HepG2 (cell line): ENCODE measurements around the gene SLC2A2. TPM values are rescaled to one million over a fixed set of nuclear protein-coding genes. Genes with fewer than 3 reads are reported as not detected.

Experiments used
- ATF1 ChIP-seq: IDR thresholded peaks from 2 replicates; pipeline ENCODE4 v1.6.1; 2016; ENCODE audit warnings: mild to moderate bottlenecking, control low read depth
- ETV6 ChIP-seq: sonication (generic); formaldehyde crosslinking; conservative IDR thresholded peaks from 2 replicates; pipeline ENCODE4 v1.4.0; 2020; ENCODE audit warnings: missing genetic modification reagents
- GABPB1 ChIP-seq: IDR thresholded peaks from 2 replicates; pipeline ENCODE4 v1.6.1; 2016; ENCODE audit warnings: mild to moderate bottlenecking, missing genetic modification reagents, moderate library complexity, missing compliant biosample characterization
- HOXA3 ChIP-seq: sonication (generic); formaldehyde crosslinking; IDR thresholded peaks from 2 replicates; pipeline ENCODE4 v1.5.0; 2020; ENCODE audit warnings: missing genetic modification reagents
- MATR3 ChIP-seq: sonication (generic); formaldehyde crosslinking; IDR thresholded peaks from 2 replicates; pipeline ENCODE4 v1.4.0; 2020; ENCODE audit warnings: missing genetic modification reagents
- MED8 ChIP-seq: sonication (generic); formaldehyde crosslinking; IDR thresholded peaks from 2 replicates; pipeline ENCODE4 v1.8.1; 2023; ENCODE audit warnings: mild to moderate bottlenecking, missing genetic modification reagents; ENCODE audit not compliant: insufficient replicate concordance
- MTA3 ChIP-seq: sonication (generic); formaldehyde crosslinking; IDR thresholded peaks from 2 replicates; pipeline ENCODE4 v1.4.0; 2020; ENCODE audit warnings: missing genetic modification reagents
- PITX1 ChIP-seq: sonication (generic); formaldehyde crosslinking; IDR thresholded peaks from 2 replicates; pipeline ENCODE4 v1.5.1; 2020; ENCODE audit warnings: mild to moderate bottlenecking, missing genetic modification reagents
- POGZ ChIP-seq: sonication (generic); formaldehyde crosslinking; IDR thresholded peaks from 2 replicates; pipeline ENCODE4 v1.4.0; 2020; ENCODE audit warnings: mild to moderate bottlenecking, missing genetic modification reagents
- REPIN1 ChIP-seq: sonication (generic); formaldehyde crosslinking; IDR thresholded peaks from 2 replicates; pipeline ENCODE4 v1.8.0; 2022; ENCODE audit warnings: missing genetic modification reagents, low read depth, mild to moderate bottlenecking, borderline replicate concordance
- RFXAP ChIP-seq: sonication (generic); formaldehyde crosslinking; IDR thresholded peaks from 2 replicates; pipeline ENCODE4 v1.4.0; 2020; ENCODE audit warnings: missing genetic modification reagents, borderline replicate concordance
- TOE1 ChIP-seq: sonication (generic); formaldehyde crosslinking; IDR thresholded peaks from 2 replicates; pipeline ENCODE4 v1.4.0; 2020; ENCODE audit warnings: mild to moderate bottlenecking, missing genetic modification reagents
- TRIM22 ChIP-seq: fragments of 450-650 bp; IDR thresholded peaks from 2 replicates; pipeline ENCODE4 v1.6.1; 2017
- ZBTB33 ChIP-seq: sonication (generic); formaldehyde crosslinking; IDR thresholded peaks from 2 replicates; pipeline ENCODE4 v1.4.0; 2020; ENCODE audit warnings: missing genetic modification reagents
- ZMAT3 ChIP-seq: sonication (generic); formaldehyde crosslinking; conservative IDR thresholded peaks from 2 replicates; pipeline ENCODE4 v1.7.0; 2021; ENCODE audit warnings: missing genetic modification reagents
- ZNF160 ChIP-seq: sonication (generic); formaldehyde crosslinking; IDR thresholded peaks from 2 replicates; pipeline ENCODE4 v1.8.0; 2022; ENCODE audit warnings: mild to moderate bottlenecking, inconsistent platforms, missing genetic modification reagents
- ZNF263 ChIP-seq: sonication (generic); formaldehyde crosslinking; IDR thresholded peaks from 2 replicates; pipeline ENCODE4 v1.4.0; 2020; ENCODE audit warnings: missing genetic modification reagents
- ZNF703 ChIP-seq: sonication (generic); formaldehyde crosslinking; IDR thresholded peaks from 2 replicates; pipeline ENCODE4 v1.5.1; 2020; ENCODE audit warnings: missing genetic modification reagents, mild to moderate bottlenecking, moderate library complexity, borderline replicate concordance
- ZNF737 ChIP-seq: sonication (generic); formaldehyde crosslinking; IDR thresholded peaks from 2 replicates; pipeline ENCODE4 v1.5.0; 2020; ENCODE audit warnings: missing genetic modification reagents, mild to moderate bottlenecking, borderline replicate concordance
- polyA plus RNA-seq, 8 experiments: library from polyadenylated mRNA; depleted of rRNA in 3 of 8; stranded (reverse) in 7 of 8; unstranded in 1 of 8; fragments of >200 nt; fragmentation: Illumina TruSeq in 4 of 8; extraction: Trizol in 4 of 8; gene quantifications; 2 replicates each; pipeline versions ENCODE4 v1.2.1 to v1.2.3, GENCODE V29; 2011 to 2016; ENCODE audit warnings: low read depth in 4 of 8, missing spikeins in 1 of 8, mixed read lengths in 1 of 8; ENCODE audit not compliant: insufficient read depth in 1 of 8
- total RNA-seq, 5 experiments: library from RNA; depleted of rRNA; stranded (reverse); fragments of >200 nt; fragmentation: Illumina TruSeq; extraction: Trizol; gene quantifications; 2 replicates each; pipeline ENCODE4 v1.2.3, GENCODE V29; 2016; ENCODE audit warnings: low read depth in 1 of 5
- TF ChIP-seq, protein P1 (sequence below): IDR thresholded peaks from 2 replicates; pipeline ENCODE4 v1.6.1; 2016
- TF ChIP-seq, protein P2 (sequence below): sonication (generic); formaldehyde crosslinking; IDR thresholded peaks from 2 replicates; pipeline ENCODE4 v1.8.1; 2023; ENCODE audit warnings: mild to moderate bottlenecking, missing genetic modification reagents, borderline replicate concordance
- TF ChIP-seq, protein P3 (sequence below): sonication (generic); formaldehyde crosslinking; IDR thresholded peaks from 2 replicates; pipeline ENCODE4 v1.5.0; 2020; ENCODE audit warnings: mild to moderate bottlenecking, missing genetic modification reagents

Gene SLC2A2
- total and polyA plus RNA-seq, 2 of the 13 experiments (the other 11 are each of a cell fraction or from before 2014, with no cell fraction given), result 19.5 to 23.2 TPM

DNA sequence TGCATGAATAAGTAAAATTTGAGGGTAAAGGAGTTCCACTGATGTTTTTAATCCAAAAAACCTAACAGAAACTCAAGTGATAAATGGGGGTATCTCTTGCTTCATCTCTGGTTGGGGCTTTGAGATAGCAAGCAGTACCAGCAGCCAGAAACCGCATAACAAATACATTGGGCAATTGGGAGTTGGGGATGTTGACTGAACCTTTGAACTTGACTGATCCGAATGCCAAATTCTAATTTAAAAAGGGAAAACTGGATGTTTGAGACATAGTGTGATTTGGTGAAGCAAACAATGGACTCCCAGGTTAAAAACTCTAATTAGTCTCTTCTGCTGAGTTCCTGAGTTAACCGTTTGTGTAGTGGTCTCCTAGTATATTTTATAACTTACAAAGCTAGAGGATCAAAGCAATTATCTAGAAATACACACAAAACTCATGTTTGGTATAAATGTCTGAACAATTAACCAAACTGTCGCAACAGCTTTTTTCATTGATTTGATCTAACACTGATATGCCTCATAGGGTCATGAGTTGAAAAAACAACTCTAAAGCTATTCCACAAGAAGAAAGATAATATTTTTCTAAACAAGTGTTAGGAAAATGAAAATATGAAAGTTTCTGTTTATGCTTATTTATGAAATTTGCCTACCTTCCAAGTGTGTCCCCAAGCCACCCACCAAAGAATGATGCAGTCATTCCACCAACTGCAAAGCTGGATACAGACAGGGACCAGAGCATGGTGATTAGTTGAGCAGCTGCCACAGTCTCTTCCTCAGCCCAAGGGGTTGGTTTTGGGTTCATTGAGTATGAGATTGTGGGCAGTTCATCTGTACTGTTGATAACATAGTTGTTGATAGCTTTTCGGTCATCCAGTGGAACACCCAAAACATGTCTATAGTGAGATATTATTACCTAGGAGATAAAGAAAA is 12.4 kb downstream of the SLC2A2 start (continued):
- TF ChIP-seq, protein P1, sequence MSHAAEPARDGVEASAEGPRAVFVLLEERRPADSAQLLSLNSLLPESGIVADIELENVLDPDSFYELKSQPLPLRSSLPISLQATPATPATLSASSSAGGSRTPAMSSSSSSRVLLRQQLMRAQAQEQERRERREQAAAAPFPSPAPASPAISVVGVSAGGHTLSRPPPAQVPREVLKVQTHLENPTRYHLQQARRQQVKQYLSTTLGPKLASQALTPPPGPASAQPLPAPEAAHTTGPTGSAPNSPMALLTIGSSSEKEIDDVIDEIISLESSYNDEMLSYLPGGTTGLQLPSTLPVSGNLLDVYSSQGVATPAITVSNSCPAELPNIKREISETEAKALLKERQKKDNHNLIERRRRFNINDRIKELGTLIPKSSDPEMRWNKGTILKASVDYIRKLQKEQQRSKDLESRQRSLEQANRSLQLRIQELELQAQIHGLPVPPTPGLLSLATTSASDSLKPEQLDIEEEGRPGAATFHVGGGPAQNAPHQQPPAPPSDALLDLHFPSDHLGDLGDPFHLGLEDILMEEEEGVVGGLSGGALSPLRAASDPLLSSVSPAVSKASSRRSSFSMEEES (CRISPR knock-in tag), result peak; percentile 75
- no peak for TF ChIP-seq RFXAP (CRISPR knock-in tag)
- no peak for TF ChIP-seq ZNF737 (CRISPR knock-in tag)
- TF ChIP-seq, protein P2, sequence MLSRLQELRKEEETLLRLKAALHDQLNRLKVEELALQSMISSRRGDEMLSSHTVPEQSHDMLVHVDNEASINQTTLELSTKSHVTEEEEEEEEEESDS, result no peak
- TF ChIP-seq ZBTB33 (CRISPR knock-in tag), result 0 out of 2 replicates have a peak, but pooled peaks have one; percentile 43
- TF ChIP-seq, protein P3, sequence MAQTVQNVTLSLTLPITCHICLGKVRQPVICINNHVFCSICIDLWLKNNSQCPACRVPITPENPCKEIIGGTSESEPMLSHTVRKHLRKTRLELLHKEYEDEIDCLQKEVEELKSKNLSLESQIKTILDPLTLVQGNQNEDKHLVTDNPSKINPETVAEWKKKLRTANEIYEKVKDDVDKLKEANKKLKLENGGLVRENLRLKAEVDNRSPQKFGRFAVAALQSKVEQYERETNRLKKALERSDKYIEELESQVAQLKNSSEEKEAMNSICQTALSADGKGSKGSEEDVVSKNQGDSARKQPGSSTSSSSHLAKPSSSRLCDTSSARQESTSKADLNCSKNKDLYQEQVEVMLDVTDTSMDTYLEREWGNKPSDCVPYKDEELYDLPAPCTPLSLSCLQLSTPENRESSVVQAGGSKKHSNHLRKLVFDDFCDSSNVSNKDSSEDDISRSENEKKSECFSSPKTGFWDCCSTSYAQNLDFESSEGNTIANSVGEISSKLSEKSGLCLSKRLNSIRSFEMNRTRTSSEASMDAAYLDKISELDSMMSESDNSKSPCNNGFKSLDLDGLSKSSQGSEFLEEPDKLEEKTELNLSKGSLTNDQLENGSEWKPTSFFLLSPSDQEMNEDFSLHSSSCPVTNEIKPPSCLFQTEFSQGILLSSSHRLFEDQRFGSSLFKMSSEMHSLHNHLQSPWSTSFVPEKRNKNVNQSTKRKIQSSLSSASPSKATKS (CRISPR knock-in tag), result no peak
- TF ChIP-seq ZMAT3, result 0 out of 2 replicates have a peak, but pooled peaks have one; percentile 43
- no peak; the same call in 1 of the 2 replicates for TF ChIP-seq GABPB1 (CRISPR knock-in tag)
- TF ChIP-seq ZNF703 (CRISPR knock-in tag), result no peak
- peak; percentile 74; the same call in 1 of the 2 replicates for TF ChIP-seq ATF1
- peak; percentile 90 for TF ChIP-seq MED8
- TF ChIP-seq ETV6, result no peak
- TF ChIP-seq REPIN1, result 0 out of 2 replicates have a peak, but pooled peaks have one; percentile 52
- TF ChIP-seq ZNF160 (CRISPR knock-in tag), result no peak
- TF ChIP-seq TRIM22, result no peak
- peak; percentile 92 for TF ChIP-seq PITX1 (CRISPR knock-in tag)
- no peak for TF ChIP-seq MATR3 (CRISPR knock-in tag)
- peak; percentile 91 for TF ChIP-seq POGZ (CRISPR knock-in tag)
- TF ChIP-seq MTA3, result no peak
- no peak for TF ChIP-seq ZNF263
- TF ChIP-seq HOXA3 (CRISPR knock-in tag), result peak; percentile 75; the same call in 1 of the 2 replicates
- TF ChIP-seq TOE1 (CRISPR knock-in tag), result no peak
